HG02885 (cell line): ENCODE results near the gene PROSER3.

Experiments used
- ATAC-seq: cut with Tn5 transposase; IDR thresholded peaks from one replicate; pipeline ENCODE4 v1.9.1; 2021; ENCODE audit warnings: mild to moderate bottlenecking; ENCODE audit not compliant: unreplicated experiment, poor library complexity

PROSER3 gene

GRCh38 chr19:35736913-35737886 is 20.8 kb upstream of the PROSER3 start:
- ATAC-seq: no peak

GRCh38 chr19:35738021-35738886 is 19.7 kb upstream of the PROSER3 start:
- ATAC-seq: no peak

- ATAC-seq: no peak
These were observed 19.1 kb upstream of the PROSER3 start for GRCh38 chr19:35738887-35739229.

DNA sequence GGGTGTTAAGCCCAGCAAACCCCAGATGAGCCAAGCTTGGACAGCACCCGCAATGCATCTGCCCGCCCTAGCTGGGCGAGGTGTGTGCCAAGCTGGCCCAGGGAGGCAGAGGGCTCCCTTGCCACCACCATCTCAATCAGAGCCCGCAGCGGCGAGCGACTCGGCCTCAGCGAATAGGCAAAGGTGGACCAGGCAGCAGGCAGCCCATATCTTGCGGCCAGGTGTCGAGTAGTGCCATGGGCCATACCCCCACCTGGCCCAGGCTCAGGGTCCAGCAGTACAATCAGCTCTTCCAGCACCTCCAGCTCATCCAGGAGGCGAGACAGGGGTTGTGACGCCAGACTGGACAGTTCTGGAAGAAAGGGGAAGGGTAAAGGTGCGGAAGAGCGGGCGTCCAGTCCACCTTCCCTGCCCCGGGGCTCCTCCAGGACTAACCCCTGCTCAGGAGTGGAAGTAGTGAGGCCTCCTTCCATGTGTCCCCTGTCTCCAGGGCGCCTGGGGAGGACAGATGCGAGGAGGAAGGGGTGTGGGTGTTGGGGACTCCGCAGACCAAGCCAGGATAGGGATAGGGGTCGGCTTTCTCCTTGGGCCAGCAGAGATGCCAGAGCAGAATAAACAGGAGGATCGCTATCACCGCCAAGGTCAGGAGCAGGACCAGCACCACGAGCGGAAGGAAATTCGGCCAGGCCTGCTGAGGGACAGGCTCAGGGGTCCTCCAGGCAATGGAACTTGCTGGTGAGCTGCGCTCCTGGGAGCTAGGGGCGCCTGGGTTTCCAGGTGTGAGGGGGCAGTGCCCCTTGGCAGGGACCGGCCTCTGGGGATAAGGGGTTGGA is 18.5 kb upstream of the PROSER3 start:
- ATAC-seq: no peak

DNA sequence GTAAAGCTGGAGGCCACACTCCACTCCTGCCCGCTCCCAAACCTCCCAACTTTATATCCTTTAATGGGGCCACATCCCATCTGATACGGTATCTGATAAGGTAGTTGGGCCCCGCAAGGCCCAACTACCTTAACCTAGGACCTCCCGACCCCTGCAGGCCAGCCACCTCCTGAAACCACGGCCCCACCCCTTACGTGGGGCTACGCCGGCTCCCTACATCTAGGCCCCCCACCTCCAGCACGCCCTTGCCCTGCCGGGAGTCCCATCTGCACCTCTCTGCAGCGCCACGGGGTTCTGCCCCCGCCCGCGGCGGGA is 17.9 kb upstream of the PROSER3 start:
- ATAC-seq: peak; percentile 14

DNA sequence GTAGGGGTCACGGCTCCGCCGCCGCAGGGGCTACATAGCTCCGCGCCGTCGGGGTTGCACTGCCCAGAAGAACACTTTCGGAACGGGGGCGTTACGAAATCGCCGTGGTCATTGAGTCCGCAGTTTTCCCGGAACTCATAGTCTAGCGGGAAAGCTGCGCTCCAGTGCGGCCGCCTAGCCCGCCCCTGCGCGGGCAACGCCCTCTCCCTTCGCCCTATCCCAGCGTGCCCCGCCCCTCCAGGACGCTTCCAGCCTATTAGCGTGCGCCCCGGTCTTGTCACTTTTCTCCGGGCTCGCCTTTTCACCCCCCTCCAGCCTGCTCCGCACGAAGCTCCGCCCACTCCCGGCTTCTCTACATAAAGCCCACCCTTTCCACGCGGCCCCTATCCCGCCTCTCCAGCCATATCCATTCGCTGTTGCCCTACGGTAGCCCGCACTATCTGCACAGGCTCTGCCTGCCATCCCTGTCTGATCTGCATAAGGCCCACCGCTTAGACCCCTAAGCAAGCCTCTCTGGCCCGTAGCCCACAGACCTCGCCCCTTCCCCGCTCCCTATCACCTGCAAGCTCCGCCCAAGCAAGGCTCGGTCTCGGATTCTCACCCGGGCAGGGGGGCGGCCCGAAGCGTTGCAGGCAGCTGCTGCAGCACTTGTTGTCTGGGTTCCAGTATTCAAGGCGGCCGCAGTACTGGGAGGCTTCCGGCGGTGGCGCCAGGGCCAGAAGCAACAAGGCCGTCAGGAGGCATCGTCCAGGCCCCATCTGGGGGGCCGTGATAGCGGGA is 17.4 kb upstream of the PROSER3 start:
- ATAC-seq: peak; percentile 62

- no peak for ATAC-seq
These were observed 16.8 kb upstream of the PROSER3 start for GRCh38 chr19:35741203-35741515.

DNA sequence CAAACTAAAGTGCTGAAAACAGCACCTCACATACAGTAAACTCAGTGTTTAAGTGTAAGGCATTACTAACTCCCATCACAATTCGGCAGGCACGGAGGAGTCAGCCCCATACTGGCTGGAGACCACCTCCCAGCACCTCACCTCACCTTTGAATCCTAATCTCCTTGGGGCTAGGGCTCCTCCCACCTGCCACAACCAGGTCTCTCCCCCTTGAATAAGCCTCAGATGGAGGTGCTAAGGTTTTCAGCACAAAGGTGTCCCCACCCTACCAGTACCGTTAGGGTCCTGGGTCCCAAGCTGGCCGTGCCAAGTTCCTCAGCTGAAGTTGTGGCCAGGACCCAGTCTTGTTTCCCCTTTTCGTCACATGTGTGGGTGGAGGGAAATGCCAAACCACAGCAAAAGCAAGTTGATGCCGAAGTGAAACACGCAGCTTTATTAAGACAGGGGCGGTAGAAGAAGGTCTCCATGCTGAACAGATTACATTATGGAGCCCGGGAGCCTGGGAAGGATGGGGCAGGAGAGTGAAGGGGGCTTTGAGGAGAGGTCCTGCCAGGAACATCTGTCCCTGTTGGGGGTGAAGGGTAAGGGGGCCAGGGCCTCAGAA is 15.8 kb upstream of the PROSER3 start, which contains the start of gene IGFLR1:
Gene IGFLR1 (minus strand): TSS at position 332 of the 604 bp plus-strand sequence. CDS start 1,272 bp downstream, outside the sequence.
- ATAC-seq: no peak

GRCh38 chr19:35743640-35744429 is 14.1 kb upstream of the PROSER3 start:
- ATAC-seq: no peak

DNA sequence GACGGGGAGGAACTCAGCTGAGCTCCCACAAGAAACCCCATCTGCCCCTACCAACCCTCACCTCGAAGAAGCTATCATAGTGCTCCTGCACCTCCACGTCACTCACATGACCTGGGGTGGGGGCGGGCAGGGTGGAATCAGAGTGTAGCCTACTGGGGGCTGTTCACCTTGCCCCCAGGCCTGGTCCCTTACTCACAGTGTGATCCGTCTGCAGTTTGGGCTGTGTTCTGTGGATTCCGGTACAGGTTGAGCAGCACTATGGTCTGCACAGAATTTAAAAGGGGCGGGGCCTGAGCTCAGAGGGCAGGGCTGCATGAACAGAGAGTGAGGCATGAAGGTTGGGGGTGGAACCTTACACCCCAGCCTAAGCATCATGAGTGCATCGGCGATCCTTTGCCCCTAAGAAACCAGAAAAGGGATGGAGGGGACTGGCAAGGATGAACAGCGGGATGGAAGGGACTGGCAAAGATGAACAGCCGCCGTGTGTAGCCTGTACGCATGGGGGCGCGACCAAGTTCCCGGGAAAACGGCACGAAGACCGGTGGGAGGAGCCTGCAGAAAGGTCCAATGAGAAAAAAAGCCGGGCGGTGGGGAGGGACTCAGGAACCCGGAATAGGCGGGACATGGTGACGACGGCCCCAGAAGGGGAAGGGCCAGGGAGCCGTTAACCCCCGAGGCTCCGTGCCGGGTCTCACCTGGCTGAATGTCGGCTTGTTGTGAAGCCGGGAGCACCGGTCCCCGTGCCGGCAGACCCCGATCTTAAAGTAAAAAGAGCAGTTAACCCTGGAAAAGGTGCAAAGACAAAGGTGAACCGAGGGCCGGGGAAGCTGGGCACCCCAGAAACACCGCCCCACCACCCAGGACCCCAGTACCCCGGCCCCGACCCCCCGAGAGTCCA is 13.3 kb upstream of the PROSER3 start:
- ATAC-seq: peak; percentile 40

- peak; percentile 50 for ATAC-seq
These were observed 12.5 kb upstream of the PROSER3 start, which contains the start of the genes PSENEN and U2AF1L4 for GRCh38 chr19:35745328-35746086. Gene PSENEN (plus strand): TSS chr19:35745651. CDS start chr19:35745931, 280 bp downstream. Gene U2AF1L4 (minus strand): TSS chr19:35745418. CDS start chr19:35745391, 27 bp downstream.

- no peak for ATAC-seq
These were observed 11.9 kb upstream of the PROSER3 start for GRCh38 chr19:35746087-35746462.

GRCh38 chr19:35746531-35746930 is 11.4 kb upstream of the PROSER3 start:
- ATAC-seq: no peak

GRCh38 chr19:35748106-35749020 is 9.6 kb upstream of the PROSER3 start, which contains the start of gene LIN37:
Gene LIN37 (plus strand): TSS chr19:35748576. CDS start chr19:35748725, 149 bp downstream.
- ATAC-seq: peak; percentile 81

GRCh38 chr19:35750167-35750566 is 7.8 kb upstream of the PROSER3 start:
- no peak for ATAC-seq
